Activated naive CD4-positive, alpha-beta T cell treated with anti-CD3 and anti-CD28 coated beads, Interleukin-2, amount 10 ng/mL, durations not matched to agents 7 days and 5 days (primary cell): ENCODE measurements around the gene CHD2.

Experiments
- CTCF ChIA-PET: fragments of 350-600 bp; sonication (Branson Sonifier 250); formaldehyde crosslinking; loops from one replicate; lab custom pipeline; 2021; ENCODE audit warnings: antibody characterized with exemption; lab: Charles Lee
- DNase-seq: peaks from one replicate; pipeline ENCODE4 v3.0.0-alpha.2; 2020
- H3K27ac Mint-ChIP-seq: one replicate; pipeline ENCODE4 v1.8.0; 2021; ENCODE audit warnings: mild to moderate bottlenecking, moderate library complexity, mixed read lengths
- H3K27me3 Mint-ChIP-seq: one replicate; pipeline ENCODE4 v1.8.0; 2021; ENCODE audit warnings: mild to moderate bottlenecking, mixed read lengths
- H3K36me3 Mint-ChIP-seq: one replicate; pipeline ENCODE4 v1.8.0; 2021; ENCODE audit warnings: mixed read lengths
- H3K4me1 Mint-ChIP-seq: one replicate; pipeline ENCODE4 v1.8.0; 2021; ENCODE audit warnings: mixed read lengths
- H3K4me3 Mint-ChIP-seq: one replicate; pipeline ENCODE4 v1.8.0; 2021; ENCODE audit warnings: mild to moderate bottlenecking, moderate library complexity, mixed read lengths
- H3K9me3 Mint-ChIP-seq: one replicate; pipeline ENCODE4 v1.8.0; 2021; ENCODE audit warnings: mixed read lengths

Gene CHD2

GRCh38 chr15:93041159-93041547 is 141.0 kb downstream of the CHD2 start:
- CTCF ChIA-PET: interaction anchor here (1.0 kb wide), 1 partner anchor 11 kb away, joined by 5 read pairs; no protein-coding TSS in a partner anchor
- Mint-ChIP-seq H3K27me3 (peaks cover 5% of the 10 kb centered on the region), H3K27ac (no peak overlapping the region), H3K9me3 (peaks cover 5% of the 10 kb centered on the region), H3K4me3 (no peak overlapping the region), H3K4me1 (no peaks in the 10 kb centered on the region), H3K36me3 (peaks cover 2% of the 10 kb centered on the region)
- DNase-seq: no peak

- CTCF ChIA-PET: no interaction called here
- H3K4me3 Mint-ChIP-seq: no peak overlapping the region
- peaks cover 2% of the 10 kb centered on the region for H3K36me3 Mint-ChIP-seq
- peaks cover 9% of the 10 kb centered on the region for H3K9me3 Mint-ChIP-seq
- H3K4me1 Mint-ChIP-seq: peaks cover 3% of the 10 kb centered on the region
- DNase-seq: no peak
- no peak overlapping the region for H3K27ac Mint-ChIP-seq
- peaks cover 10% of the 10 kb centered on the region for H3K27me3 Mint-ChIP-seq
These were observed 142.1 kb downstream of the CHD2 start for GRCh38 chr15:93042211-93042610.

GRCh38 chr15:93042691-93043378 is 142.7 kb downstream of the CHD2 start:
- CTCF ChIA-PET: no interaction called here
- no peak overlapping the region for H3K4me3 Mint-ChIP-seq

GRCh38 chr15:93043621-93044300 is 143.6 kb downstream of the CHD2 start:
- peaks cover 9% of the 10 kb centered on the region for H3K9me3 Mint-ChIP-seq

More at GRCh38 chr15:93042691-93043378, 142.7 kb downstream of the CHD2 start:
- no peak for DNase-seq
- Mint-ChIP-seq H3K9me3 (peaks cover 9% of the 10 kb centered on the region), H3K36me3 (peaks cover 2% of the 10 kb centered on the region), H3K27ac (no peak overlapping the region), H3K27me3 (peaks cover 11% of the 10 kb centered on the region), H3K4me1 (peaks cover 7% of the 10 kb centered on the region)

GRCh38 chr15:93044301-93045190 is 144.4 kb downstream of the CHD2 start:
- Mint-ChIP-seq H3K36me3 (peaks cover 2% of the 10 kb centered on the region), H3K9me3 (peaks cover 9% of the 10 kb centered on the region), H3K4me3 (no peak overlapping the region), H3K27ac (no peak overlapping the region), H3K4me1 (peaks cover 18% of the 10 kb centered on the region), H3K27me3 (peaks cover 23% of the 10 kb centered on the region)
- no peak for DNase-seq
- CTCF ChIA-PET: interaction anchor here (0.8 kb wide), 1 partner anchor 14 kb away, joined by 3 read pairs; no protein-coding TSS in a partner anchor

More at GRCh38 chr15:93043621-93044300, 143.6 kb downstream of the CHD2 start:
- DNase-seq: no peak
- H3K4me1 Mint-ChIP-seq: peaks cover 13% of the 10 kb centered on the region
- H3K4me3 Mint-ChIP-seq: no peak overlapping the region
- H3K27ac Mint-ChIP-seq: peak overlapping the region; percentile 12
- H3K36me3 Mint-ChIP-seq: peaks cover 2% of the 10 kb centered on the region
- CTCF ChIA-PET: interaction anchor here (0.8 kb wide), 1 partner anchor 13 kb away, joined by 3 read pairs; no protein-coding TSS in a partner anchor
- peaks cover 15% of the 10 kb centered on the region for H3K27me3 Mint-ChIP-seq

GRCh38 chr15:93045191-93045785 is 145.2 kb downstream of the CHD2 start:
- Mint-ChIP-seq H3K4me1 (peaks cover 18% of the 10 kb centered on the region), H3K27ac (no peak overlapping the region), H3K9me3 (peaks cover 9% of the 10 kb centered on the region), H3K27me3 (peaks cover 28% of the 10 kb centered on the region), H3K4me3 (no peak overlapping the region), H3K36me3 (peaks cover 2% of the 10 kb centered on the region)
- CTCF ChIA-PET: interaction anchor here (1.0 to 1.1 kb wide), 2 partner anchors 8 to 15 kb away, joined by 3 to 4 read pairs; no protein-coding TSS in a partner anchor
- DNase-seq: no peak

- Mint-ChIP-seq H3K27me3 (peaks cover 32% of the 10 kb centered on the region), H3K27ac (no peak overlapping the region)
- CTCF ChIA-PET: interaction anchor here (1.0 to 1.5 kb wide), 3 partner anchors 9 to 16 kb away, joined by 3 to 4 read pairs (median 3); no protein-coding TSS in a partner anchor
These were observed 146.0 kb downstream of the CHD2 start for GRCh38 chr15:93046120-93046519.

GRCh38 chr15:93046721-93047120 is 146.6 kb downstream of the CHD2 start:
- CTCF ChIA-PET: interaction anchor here (0.9 to 1.5 kb wide), 2 partner anchors 9 kb away, joined by 3 read pairs; no protein-coding TSS in a partner anchor
- Mint-ChIP-seq H3K4me3 (no peak overlapping the region), H3K9me3 (peaks cover 9% of the 10 kb centered on the region), H3K36me3 (peaks cover 2% of the 10 kb centered on the region), H3K27ac (no peak overlapping the region), H3K4me1 (peaks cover 18% of the 10 kb centered on the region), H3K27me3 (peaks cover 32% of the 10 kb centered on the region)
- DNase-seq: no peak

More at GRCh38 chr15:93046120-93046519, 146.0 kb downstream of the CHD2 start:
- H3K4me3 Mint-ChIP-seq: no peak overlapping the region
- no peak for DNase-seq
- H3K4me1 Mint-ChIP-seq: peaks cover 18% of the 10 kb centered on the region
- H3K36me3 Mint-ChIP-seq: peaks cover 2% of the 10 kb centered on the region
- H3K9me3 Mint-ChIP-seq: peaks cover 9% of the 10 kb centered on the region

- DNase-seq: peak; percentile 63
- Mint-ChIP-seq H3K4me1 (peaks cover 18% of the 10 kb centered on the region), H3K36me3 (peaks cover 2% of the 10 kb centered on the region), H3K4me3 (no peak overlapping the region), H3K27ac (peak overlapping the region; percentile 71), H3K27me3 (peaks cover 32% of the 10 kb centered on the region), H3K9me3 (peaks cover 9% of the 10 kb centered on the region)
- CTCF ChIA-PET: interaction anchor here (0.9 kb wide), 1 partner anchor 11 kb away, joined by 3 read pairs; no protein-coding TSS in a partner anchor
These were observed 147.7 kb downstream of the CHD2 start for GRCh38 chr15:93047621-93048425.

- Mint-ChIP-seq H3K9me3 (peaks cover 9% of the 10 kb centered on the region), H3K4me3 (no peak overlapping the region), H3K27me3 (peaks cover 32% of the 10 kb centered on the region), H3K36me3 (peaks cover 2% of the 10 kb centered on the region), H3K4me1 (peaks cover 18% of the 10 kb centered on the region), H3K27ac (no peak overlapping the region)
- DNase-seq: no peak
- CTCF ChIA-PET: no interaction called here
These were observed 148.2 kb downstream of the CHD2 start for GRCh38 chr15:93048426-93048721.

- CTCF ChIA-PET: no interaction called here
- no peak for DNase-seq
- Mint-ChIP-seq H3K36me3 (peaks cover 2% of the 10 kb centered on the region), H3K27me3 (peaks cover 32% of the 10 kb centered on the region), H3K27ac (no peak overlapping the region), H3K4me1 (peaks cover 18% of the 10 kb centered on the region), H3K4me3 (no peak overlapping the region), H3K9me3 (peaks cover 9% of the 10 kb centered on the region)
These were observed 148.6 kb downstream of the CHD2 start for GRCh38 chr15:93048759-93049161.

GRCh38 chr15:93049233-93049632 is 149.1 kb downstream of the CHD2 start:
- H3K27me3 Mint-ChIP-seq: peaks cover 31% of the 10 kb centered on the region
- H3K36me3 Mint-ChIP-seq: peaks cover 2% of the 10 kb centered on the region
- no peak for DNase-seq
- peaks cover 9% of the 10 kb centered on the region for H3K9me3 Mint-ChIP-seq
- no peak overlapping the region for H3K4me3 Mint-ChIP-seq
- CTCF ChIA-PET: interaction anchor here (0.6 kb wide), 1 partner anchor 615 kb away, joined by 3 read pairs; no protein-coding TSS in a partner anchor
- H3K4me1 Mint-ChIP-seq: peaks cover 18% of the 10 kb centered on the region
- no peak overlapping the region for H3K27ac Mint-ChIP-seq
